ENCODE measurements around the gene DIP2B. TPM values are rescaled to one million over a fixed set of nuclear protein-coding genes. Genes with fewer than 3 reads are reported as not detected.
"Not testable (repeated sequence)": the region's sequence is repeated elsewhere in the genome, so short reads cannot be mapped to it uniquely, and the experiment has no call there.

The DIP2B gene
- total RNA-seq, 1 donor from 2014 or later, result 40.8 TPM

DNA sequence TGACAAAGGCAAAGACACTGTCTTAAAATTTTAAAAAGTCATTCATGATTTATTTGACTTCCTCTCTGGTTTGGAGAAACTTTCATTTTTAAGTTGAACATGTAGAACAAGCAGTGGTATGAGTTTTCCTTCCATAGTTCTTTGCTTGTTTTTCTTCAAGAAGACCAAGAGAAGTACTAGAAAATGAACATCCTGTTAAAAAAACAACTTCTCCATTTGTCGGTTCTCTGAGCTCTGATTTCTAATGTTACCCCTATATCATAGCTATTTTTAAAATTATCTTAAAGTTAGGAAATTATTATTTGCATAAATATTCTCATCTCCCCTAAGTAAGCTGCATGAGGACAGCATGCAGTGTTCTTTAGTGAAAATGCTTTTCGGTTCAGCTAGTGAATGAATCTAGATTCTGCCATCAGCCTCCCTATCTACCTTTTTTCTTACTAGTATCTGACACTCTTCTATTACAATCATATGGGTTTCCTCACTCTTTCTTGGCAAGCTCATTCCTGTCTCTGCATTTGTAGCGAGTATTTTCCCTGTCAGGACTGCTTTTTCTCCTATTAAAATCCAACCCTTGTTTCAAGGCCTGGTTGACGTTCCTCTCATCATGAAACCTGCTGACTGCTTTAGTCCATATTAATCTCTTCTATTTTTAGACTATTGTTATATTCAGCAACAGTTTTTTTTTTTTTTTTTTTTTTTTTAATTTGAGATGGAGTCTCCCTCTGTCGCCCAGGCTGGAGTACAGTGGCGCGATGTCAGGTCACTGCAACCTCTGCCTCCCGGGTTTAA is 15.8 kb downstream of the DIP2B start:
- peak; percentile 51 for DNase-seq

DNA sequence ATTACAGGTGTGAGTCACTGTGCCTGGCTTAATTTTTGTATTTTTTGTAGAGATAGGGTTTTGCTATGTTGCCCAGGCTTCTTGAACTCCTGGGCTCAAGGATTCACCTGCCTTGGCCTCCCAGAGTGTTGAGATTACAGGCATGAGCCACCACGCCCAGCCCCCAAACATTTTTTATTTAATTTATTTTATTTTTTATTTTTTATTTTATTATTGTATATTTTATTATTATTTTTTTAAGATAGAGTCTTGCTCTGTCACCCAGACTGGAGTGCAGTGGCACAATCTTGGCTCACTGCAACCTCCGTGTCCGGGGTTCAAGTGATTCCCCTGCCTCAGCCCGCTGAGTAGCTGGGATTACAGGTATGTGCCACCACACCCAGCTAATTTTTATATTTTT is 17.0 kb downstream of the DIP2B start:
- DNase-seq, result not testable (repeated sequence)

DNA sequence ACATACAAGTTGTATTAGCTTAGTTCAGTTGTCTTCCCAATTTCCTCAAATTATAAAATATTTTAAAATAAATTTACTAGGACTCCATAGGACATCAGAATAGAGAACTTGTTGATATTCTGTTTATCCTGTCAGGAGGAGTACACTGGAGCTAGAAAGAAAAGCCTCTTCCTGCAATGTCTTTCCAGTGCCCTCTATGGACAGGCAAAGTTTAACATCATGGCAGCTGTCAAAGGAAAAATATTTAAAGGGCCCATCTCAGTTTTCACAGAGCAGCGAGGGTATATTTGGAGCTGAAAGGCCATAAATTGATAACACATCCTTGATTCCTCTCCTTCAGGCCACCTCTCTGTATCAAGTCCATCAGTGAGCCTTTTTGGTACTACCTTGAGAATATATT is 19.0 kb downstream of the DIP2B start:
- no peak for DNase-seq

DNA sequence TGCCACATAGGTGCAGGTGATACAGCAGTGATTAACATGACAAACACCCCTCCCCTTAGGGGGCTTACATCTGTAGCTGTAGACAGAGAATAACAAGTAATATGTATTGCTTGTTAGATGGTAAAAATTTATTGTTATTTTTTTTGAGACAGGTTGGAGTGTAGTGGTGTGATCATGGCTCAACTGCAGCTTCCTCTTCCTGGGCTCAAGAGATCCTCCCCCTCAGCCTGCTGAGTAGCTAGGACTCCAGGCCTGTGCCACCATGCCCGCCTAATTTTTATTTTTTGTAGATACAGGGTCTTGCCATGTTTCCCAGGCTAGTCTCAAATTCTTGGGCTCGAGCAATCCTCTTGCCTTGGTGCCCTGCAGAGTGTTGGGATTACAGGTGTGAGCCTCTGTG is 19.8 kb downstream of the DIP2B start:
- DNase-seq, result no peak

DNA sequence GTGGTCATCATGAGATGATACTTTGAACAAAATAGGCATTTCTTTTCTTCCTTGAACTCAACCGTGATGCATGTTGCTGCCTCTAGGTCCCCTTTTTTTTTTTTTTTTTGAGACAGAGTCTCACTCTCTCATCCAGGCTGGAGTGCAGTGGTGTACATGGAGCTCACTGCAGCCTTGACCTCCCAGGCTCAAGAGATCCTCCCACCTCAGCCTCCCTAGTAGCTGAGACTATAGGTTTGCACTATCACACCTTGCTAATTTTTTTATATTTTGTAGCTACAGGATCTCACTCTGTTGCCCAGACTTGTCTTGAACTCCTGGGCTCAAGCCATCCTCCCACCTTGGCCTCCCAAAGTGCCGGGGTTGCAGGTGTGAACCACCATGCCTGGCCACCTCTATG is 20.6 kb downstream of the DIP2B start:
- DNase-seq, result no peak

DNA sequence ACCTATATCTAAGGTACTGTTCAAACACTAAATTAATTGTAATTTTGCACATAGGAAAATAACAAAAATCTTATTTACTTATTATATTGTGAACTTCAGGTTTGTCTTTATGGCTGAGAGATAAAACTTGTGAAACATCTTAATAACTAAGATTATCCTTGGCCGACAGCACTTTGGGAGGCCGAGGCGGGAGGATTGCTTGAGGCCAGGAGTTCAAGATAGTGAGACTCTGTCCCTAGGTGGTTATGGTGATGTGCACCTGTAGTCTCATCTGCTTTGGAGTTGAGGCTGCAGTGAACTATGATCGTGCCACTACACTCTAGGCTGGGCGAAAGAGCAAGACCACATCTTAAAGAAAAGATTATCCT is 22.6 kb downstream of the DIP2B start:
- DNase-seq, result no peak

- DNase-seq, result no peak
These were observed 24.0 kb downstream of the DIP2B start for GRCh38 chr12:50528800-50529199.

DNA sequence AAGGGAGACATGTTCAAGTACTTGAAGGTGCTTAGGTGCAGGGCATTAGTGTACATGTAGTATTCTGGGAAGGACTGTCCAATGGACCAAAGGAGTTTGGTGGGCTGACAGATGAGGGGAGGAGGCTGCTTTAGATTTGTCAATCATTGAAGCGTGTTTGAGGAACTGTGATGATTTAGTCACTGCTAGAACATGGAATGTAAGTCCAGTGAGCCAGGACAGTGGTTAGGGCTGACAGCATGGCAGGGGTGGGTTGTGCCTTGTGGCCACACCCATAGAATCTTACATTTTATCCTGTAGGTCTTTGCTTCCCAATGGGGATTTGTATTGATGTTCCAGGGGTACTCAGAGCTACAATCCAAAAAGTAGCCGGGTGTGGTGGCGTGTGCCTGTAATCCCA is 24.6 kb downstream of the DIP2B start:
- DNase-seq, result no peak

DNA sequence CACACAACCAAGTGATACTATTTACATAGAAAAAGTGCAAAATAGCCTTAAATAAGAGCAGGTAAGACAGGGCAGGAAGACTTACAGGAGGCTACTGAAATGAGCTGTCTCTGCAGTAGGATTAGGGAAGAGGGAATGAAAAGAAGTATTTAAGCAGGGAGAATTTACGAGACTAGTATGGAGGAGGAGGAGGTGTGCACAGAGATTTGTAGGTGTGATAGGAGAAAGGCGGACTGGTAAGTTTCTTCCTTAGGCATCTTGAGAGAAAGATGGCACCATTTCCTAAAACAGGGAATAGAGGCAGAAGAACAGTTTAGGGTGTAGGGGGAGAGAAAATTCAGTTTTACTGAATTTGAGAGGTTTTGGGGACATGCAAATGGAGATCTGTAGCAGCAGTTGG is 25.7 kb downstream of the DIP2B start:
- DNase-seq, result no peak

GRCh38 chr12:50533203-50533584 is 28.4 kb downstream of the DIP2B start:
- DNase-seq, result no peak

DNA sequence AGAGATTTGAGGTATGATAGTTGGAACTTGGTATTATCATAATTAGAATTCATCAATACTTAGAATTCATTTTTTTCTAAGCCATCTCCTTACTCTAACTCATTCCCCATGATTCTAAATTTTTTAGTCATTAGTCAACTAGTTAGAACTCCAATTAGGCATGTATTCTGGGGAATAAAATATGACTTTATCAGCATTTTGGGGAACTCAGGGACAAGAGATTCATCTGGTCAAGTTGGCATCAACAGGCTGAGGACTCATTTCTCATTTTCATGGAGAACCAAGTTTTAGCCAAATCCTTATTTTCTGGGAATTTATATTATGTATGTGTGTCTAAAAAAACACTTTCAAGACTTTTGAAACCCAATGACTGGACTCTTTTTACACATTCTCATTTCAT is 29.2 kb downstream of the DIP2B start:
- DNase-seq, result no peak

DNA sequence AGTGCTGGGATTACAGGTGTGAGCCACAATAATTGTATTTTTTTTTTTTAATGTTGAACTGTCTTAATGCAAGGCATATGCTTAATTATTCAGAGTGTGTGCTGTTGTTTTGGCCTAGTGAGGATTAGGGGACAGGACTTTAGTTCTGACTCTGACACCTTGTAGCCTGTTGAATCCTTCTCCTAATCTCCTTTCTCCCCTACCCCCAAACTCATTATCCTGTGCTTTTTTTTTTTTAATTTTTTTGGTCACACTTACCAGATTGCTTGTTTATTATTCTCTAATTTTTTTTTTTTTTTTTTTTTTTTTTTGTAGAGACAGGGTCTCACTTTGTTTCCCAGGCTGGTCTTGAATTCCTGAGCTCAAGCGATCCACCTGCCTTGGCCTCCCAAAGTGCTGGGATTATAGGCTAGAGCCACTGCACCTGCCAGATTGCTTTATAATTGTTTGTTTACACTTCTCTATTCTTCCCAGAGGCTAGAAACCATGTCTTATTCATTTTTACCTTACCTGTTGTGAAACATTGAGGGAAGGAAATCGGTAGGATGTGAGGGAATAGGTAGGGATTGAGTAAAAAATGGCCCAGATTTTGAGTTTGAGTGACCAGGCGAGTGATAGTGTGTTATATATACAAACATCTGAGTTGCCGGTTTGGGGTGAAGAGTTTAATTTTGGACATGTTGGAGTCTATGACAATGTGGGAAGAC is 32.2 kb downstream of the DIP2B start:
- DNase-seq, result no peak

DNA sequence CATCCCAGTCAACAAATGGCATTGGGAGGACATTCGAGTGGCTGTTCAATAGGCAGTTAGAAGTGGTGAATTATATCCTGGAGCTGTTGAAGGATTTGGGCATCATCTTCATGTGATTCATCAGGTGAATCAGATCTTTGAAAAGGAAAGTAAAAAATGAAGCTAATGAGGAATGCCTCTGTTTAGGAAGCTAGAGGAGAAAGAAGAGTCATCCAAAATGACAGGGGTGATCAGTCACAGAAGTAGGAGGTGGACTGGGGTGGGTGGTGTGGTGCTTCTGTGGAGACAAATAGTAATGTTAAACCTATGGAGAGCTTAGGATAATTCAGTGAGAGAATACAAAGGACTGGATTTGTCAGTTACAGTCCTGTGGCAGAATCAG is 32.7 kb downstream of the DIP2B start:
- no peak for DNase-seq

DNA sequence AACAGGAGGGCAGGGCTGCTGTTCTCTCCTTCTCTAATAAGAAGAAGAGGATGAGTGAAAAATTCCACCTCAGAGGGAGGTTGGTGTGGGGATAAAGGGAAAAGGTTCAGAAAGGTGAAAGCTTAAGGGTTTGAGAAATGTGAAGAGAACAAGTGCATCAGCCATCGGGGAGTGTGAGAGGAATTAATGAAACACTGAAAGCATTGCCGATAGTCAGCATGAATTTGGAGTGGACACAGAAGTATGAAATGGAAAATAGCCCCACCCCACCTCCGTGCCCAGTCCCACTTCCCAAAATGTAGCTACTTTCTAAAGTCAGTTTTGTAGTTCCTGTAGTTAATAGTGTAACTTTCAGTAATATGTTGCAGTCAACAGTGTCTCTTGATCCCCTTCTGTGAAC is 33.4 kb downstream of the DIP2B start:
- DNase-seq, result no peak

DNA sequence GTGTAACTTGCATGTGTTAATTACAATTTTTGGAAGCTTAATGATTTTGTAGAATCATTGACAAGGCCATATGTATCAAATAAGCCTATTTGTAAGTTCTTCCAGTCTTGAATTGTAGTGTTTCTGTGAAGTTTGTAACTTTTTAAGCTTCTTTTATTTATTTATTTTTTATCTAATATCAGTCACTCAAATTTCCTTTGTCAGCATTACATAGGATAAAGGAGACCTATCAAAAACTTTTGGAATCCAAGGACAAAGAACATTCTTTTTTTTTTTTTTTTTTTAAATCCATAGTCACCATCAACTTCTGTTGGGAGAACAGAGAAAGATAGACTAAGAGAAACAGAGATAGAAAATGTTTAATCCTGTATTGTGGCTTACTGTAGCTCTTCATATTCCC is 36.4 kb downstream of the DIP2B start:
- no peak for DNase-seq

DNA sequence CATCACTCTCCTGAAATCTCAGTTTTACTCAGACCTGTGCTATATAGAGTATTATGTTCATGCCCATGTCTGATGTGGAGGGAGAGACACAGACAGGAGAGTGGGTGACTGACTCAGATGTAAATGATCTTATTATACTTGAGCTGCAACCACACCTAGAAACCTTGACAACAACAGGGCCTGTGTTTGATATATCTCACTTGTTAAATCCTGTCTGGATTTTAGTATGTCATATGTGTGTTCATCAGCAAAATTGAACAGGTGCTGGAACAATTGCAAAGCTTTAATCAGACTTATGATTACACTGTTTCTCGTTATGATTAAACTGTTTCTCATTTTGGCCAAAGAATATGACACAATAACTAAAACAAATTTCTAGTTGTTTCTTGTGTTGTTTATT is 37.7 kb downstream of the DIP2B start:
- peak; percentile 62 for DNase-seq

GRCh38 chr12:50543188-50543587 is 38.4 kb downstream of the DIP2B start:
- DNase-seq, result not testable (repeated sequence)

DNA sequence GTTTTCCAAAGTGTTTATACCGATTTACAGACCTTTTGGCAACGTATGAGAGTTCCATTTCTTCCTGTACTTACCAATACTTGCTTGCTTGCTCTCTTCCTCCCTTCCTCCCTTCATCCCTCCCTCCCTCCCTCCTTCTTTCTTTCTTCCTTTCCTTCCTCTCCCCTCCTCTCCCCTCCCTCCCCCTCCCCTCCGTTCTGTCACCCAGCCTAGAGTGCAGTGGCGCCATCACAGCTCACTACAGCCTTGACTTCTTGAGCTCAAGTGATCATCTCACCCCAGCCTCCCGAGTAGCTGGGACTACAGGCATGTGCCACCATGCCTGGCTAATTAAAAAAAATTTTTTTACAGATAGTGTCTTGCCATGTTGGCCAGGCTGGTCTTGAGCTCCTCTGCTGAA is 40.4 kb downstream of the DIP2B start:
- DNase-seq, result no peak

GRCh38 chr12:50545786-50546185 is 41.0 kb downstream of the DIP2B start:
- DNase-seq, result peak; percentile 79

GRCh38 chr12:50546441-50547318 is 41.9 kb downstream of the DIP2B start:
- no peak for DNase-seq

GRCh38 chr12:50547742-50548141 is 43.0 kb downstream of the DIP2B start:
- no peak for DNase-seq

- no peak for DNase-seq
These were observed 45.1 kb downstream of the DIP2B start for GRCh38 chr12:50549885-50550284.

Data from tongue (tissue), 2 donors.